GM23338 (cell line): ENCODE measurements around the gene ARHGAP12. TPM values are rescaled to one million over a fixed set of nuclear protein-coding genes. Genes with fewer than 3 reads are reported as not detected.

Experiments used
- ATAC-seq: fragments of 200-7000 bp; cut with Tn5 transposase; 3 replicates; pipeline ENCODE4 v1.9.1; 2020
- DNase-seq: peaks from one replicate; pipeline ENCODE4 v3.0.0-alpha.2; 2015; ENCODE audit warnings: low spot score
- H2AFZ ChIP-seq: fragments of 200-600 bp; sonication (generic); 2 replicates; pipeline ENCODE4 v1.8.0; 2016; ENCODE audit warnings: antibody characterized with exemption, mild to moderate bottlenecking, moderate library complexity
- H3F3A ChIP-seq: fragments of 200-600 bp; sonication (generic); replicated peaks from 2 replicates; pipeline ENCODE4 v1.8.0; 2017; ENCODE audit warnings: antibody characterized with exemption, mixed run types, low read depth
- H3K27ac ChIP-seq: fragments of 200-600 bp; sonication (generic); 2 replicates; pipeline ENCODE4 v1.6.1; 2016; ENCODE audit warnings: low read depth
- H3K27me3 ChIP-seq: fragments of 200-600 bp; sonication (generic); 2 replicates; pipeline ENCODE4 v1.8.0; 2016; ENCODE audit warnings: mild to moderate bottlenecking, mixed run types, moderate library complexity; ENCODE audit not compliant: insufficient read depth
- H3K36me3 ChIP-seq: fragments of 200-600 bp; sonication (generic); 2 replicates; pipeline ENCODE4 v1.8.0; 2016; ENCODE audit warnings: mild to moderate bottlenecking; ENCODE audit not compliant: insufficient read depth
- H3K4me1 ChIP-seq: fragments of 200-600 bp; sonication (generic); 2 replicates; pipeline ENCODE4 v1.8.0; 2016; ENCODE audit warnings: mild to moderate bottlenecking, moderate library complexity; ENCODE audit not compliant: insufficient read depth
- H3K4me2 ChIP-seq: fragments of 200-600 bp; sonication (generic); 2 replicates; pipeline ENCODE4 v1.7.1; 2017; ENCODE audit warnings: mixed run types
- H3K4me3 ChIP-seq: fragments of 200-600 bp; sonication (generic); 2 replicates; pipeline ENCODE4 v1.6.1; 2016; ENCODE audit warnings: mixed run types
- H3K79me2 ChIP-seq: fragments of 200-600 bp; sonication (generic); replicated peaks from 2 replicates; pipeline ENCODE4 v1.8.0; 2017; ENCODE audit warnings: mild to moderate bottlenecking; ENCODE audit not compliant: insufficient read depth
- H3K9me2 ChIP-seq: fragments of 200-600 bp; sonication (generic); 2 replicates; pipeline ENCODE4 v1.8.0; 2017; ENCODE audit not compliant: insufficient read depth
- H4K20me1 ChIP-seq: fragments of 200-600 bp; sonication (generic); replicated peaks from 2 replicates; pipeline ENCODE4 v1.8.0; 2017; ENCODE audit warnings: mild to moderate bottlenecking; ENCODE audit not compliant: insufficient read depth
- H3K27ac Mint-ChIP-seq: 2 replicates; pipeline ENCODE4 v1.8.0; 2020; ENCODE audit warnings: inconsistent platforms, mild to moderate bottlenecking, moderate library complexity, mixed read lengths
- H3K27me3 Mint-ChIP-seq: 3 replicates; pipeline ENCODE4 v1.8.0; 2022; ENCODE audit warnings: low read depth, mild to moderate bottlenecking, moderate library complexity, mixed read lengths, inconsistent platforms; ENCODE audit not compliant: insufficient read depth, poor library complexity
- H3K36me3 Mint-ChIP-seq: 3 replicates; pipeline ENCODE4 v1.8.0; 2021; ENCODE audit warnings: low read depth, mild to moderate bottlenecking, inconsistent platforms, moderate library complexity, mixed read lengths
- H3K4me1 Mint-ChIP-seq: 3 replicates; pipeline ENCODE4 v1.8.0; 2020; ENCODE audit warnings: mild to moderate bottlenecking, inconsistent platforms, mixed read lengths
- H3K4me3 Mint-ChIP-seq: 3 replicates; pipeline ENCODE4 v1.8.0; 2021; ENCODE audit warnings: moderate library complexity, mild to moderate bottlenecking, inconsistent platforms, mixed read lengths
- H3K9me3 Mint-ChIP-seq: 3 replicates; pipeline ENCODE4 v1.8.0; 2020; ENCODE audit warnings: moderate library complexity, mild to moderate bottlenecking, inconsistent platforms, mixed read lengths
- CREB1 ChIP-seq: fragments of 250-450 bp; sonication (Bioruptor Pico); IDR thresholded peaks from 2 replicates; pipeline ENCODE4 v1.5.0; 2020; ENCODE audit warnings: low read depth, mild to moderate bottlenecking, moderate library complexity
- ETS1 ChIP-seq: IDR thresholded peaks from 2 replicates; pipeline ENCODE4 v1.6.1; 2016; ENCODE audit warnings: antibody characterized with exemption
- EZH2 ChIP-seq: fragments of 200-600 bp; sonication (generic); IDR thresholded peaks from one replicate; pipeline ENCODE4 v1.8.0; 2017; ENCODE audit warnings: antibody characterized with exemption, mild to moderate bottlenecking, low read depth; ENCODE audit not compliant: unreplicated experiment
- EZH2phosphoT487 ChIP-seq: fragments of 200-600 bp; sonication (generic); IDR thresholded peaks from one replicate; pipeline ENCODE4 v1.8.1; 2018; ENCODE audit warnings: antibody characterized with exemption; ENCODE audit not compliant: unreplicated experiment
- JUNB ChIP-seq: IDR thresholded peaks from one replicate; pipeline ENCODE4 v1.6.1; 2016; ENCODE audit warnings: antibody characterized with exemption; ENCODE audit not compliant: unreplicated experiment
- NANOG ChIP-seq: IDR thresholded peaks from 2 replicates; pipeline ENCODE4 v1.6.1; 2016; ENCODE audit warnings: antibody characterized with exemption, borderline replicate concordance
- POLR2AphosphoS5 ChIP-seq: IDR thresholded peaks from 2 replicates; pipeline ENCODE4 v1.6.1; 2016; ENCODE audit warnings: antibody characterized with exemption, low read depth
- REST ChIP-seq: IDR thresholded peaks from one replicate; pipeline ENCODE4 v1.6.1; 2018; ENCODE audit warnings: antibody characterized with exemption; ENCODE audit not compliant: unreplicated experiment
- STAT1 ChIP-seq: IDR thresholded peaks from one replicate; pipeline ENCODE4 v1.6.1; 2016; ENCODE audit warnings: antibody characterized with exemption; ENCODE audit not compliant: unreplicated experiment
- ZNF114 ChIP-seq: fragments of 250-450 bp; sonication (Bioruptor Pico); IDR thresholded peaks from 2 replicates; pipeline ENCODE4 v1.5.0; 2020; ENCODE audit warnings: mild to moderate bottlenecking, moderate library complexity
- ZNF331 ChIP-seq: fragments of 250-450 bp; sonication (Bioruptor Pico); IDR thresholded peaks from 2 replicates; pipeline ENCODE4 v1.5.0; 2020; ENCODE audit warnings: low read depth, mild to moderate bottlenecking, moderate library complexity
- polyA plus RNA-seq: library from polyadenylated mRNA; unstranded; fragments of >200 nt; fragmentation: Nextera tagmentation; extraction: Ambion mirVana; gene quantifications from 2 replicates; pipeline ENCODE4 v1.2.1, GENCODE V29; 2016
- total RNA-seq: library from RNA; depleted of rRNA; stranded (reverse); fragments of >200 nt; shearing (Covaris generic); gene quantifications from 2 replicates; pipeline ENCODE4 v1.2.3, GENCODE V29; 2014
- TF ChIP-seq, protein P1 (sequence below): fragments of 250-450 bp; sonication (Bioruptor Pico); IDR thresholded peaks from 2 replicates; pipeline ENCODE4 v1.5.0; 2020; ENCODE audit warnings: mild to moderate bottlenecking, moderate library complexity
- TF ChIP-seq, protein P2 (sequence below), 2 experiments: fragments of 200-600 bp in 1 of 2; sonication (generic) in 1 of 2; conservative IDR thresholded peaks; 2 replicates each; pipeline versions ENCODE4 v1.5.1 to v1.6.1; 2016 to 2017; ENCODE audit warnings: antibody characterized with exemption in 2 of 2, low read depth in 2 of 2, mild to moderate bottlenecking in 2 of 2, moderate library complexity in 1 of 2

ARHGAP12 gene
- total and polyA plus RNA-seq, 2 experiments from 2014 or later: 27.5 to 50.7 TPM

- no peaks in the 10 kb centered on the region for H3K27me3 ChIP-seq
- H3K79me2 ChIP-seq: peaks cover 76% of the 10 kb centered on the region
- TF ChIP-seq JUNB (no peak), ZNF114 (no peak), ZNF331 (CRISPR knock-in tag) (no peak), STAT1 (no peak), CREB1 (CRISPR knock-in tag) (no peak), ETS1 (no peak), NANOG (no peak), EZH2phosphoT487 (no peak), REST (no peak), EZH2 (no peak), POLR2AphosphoS5 (no peak)
- TF ChIP-seq, protein P1, sequence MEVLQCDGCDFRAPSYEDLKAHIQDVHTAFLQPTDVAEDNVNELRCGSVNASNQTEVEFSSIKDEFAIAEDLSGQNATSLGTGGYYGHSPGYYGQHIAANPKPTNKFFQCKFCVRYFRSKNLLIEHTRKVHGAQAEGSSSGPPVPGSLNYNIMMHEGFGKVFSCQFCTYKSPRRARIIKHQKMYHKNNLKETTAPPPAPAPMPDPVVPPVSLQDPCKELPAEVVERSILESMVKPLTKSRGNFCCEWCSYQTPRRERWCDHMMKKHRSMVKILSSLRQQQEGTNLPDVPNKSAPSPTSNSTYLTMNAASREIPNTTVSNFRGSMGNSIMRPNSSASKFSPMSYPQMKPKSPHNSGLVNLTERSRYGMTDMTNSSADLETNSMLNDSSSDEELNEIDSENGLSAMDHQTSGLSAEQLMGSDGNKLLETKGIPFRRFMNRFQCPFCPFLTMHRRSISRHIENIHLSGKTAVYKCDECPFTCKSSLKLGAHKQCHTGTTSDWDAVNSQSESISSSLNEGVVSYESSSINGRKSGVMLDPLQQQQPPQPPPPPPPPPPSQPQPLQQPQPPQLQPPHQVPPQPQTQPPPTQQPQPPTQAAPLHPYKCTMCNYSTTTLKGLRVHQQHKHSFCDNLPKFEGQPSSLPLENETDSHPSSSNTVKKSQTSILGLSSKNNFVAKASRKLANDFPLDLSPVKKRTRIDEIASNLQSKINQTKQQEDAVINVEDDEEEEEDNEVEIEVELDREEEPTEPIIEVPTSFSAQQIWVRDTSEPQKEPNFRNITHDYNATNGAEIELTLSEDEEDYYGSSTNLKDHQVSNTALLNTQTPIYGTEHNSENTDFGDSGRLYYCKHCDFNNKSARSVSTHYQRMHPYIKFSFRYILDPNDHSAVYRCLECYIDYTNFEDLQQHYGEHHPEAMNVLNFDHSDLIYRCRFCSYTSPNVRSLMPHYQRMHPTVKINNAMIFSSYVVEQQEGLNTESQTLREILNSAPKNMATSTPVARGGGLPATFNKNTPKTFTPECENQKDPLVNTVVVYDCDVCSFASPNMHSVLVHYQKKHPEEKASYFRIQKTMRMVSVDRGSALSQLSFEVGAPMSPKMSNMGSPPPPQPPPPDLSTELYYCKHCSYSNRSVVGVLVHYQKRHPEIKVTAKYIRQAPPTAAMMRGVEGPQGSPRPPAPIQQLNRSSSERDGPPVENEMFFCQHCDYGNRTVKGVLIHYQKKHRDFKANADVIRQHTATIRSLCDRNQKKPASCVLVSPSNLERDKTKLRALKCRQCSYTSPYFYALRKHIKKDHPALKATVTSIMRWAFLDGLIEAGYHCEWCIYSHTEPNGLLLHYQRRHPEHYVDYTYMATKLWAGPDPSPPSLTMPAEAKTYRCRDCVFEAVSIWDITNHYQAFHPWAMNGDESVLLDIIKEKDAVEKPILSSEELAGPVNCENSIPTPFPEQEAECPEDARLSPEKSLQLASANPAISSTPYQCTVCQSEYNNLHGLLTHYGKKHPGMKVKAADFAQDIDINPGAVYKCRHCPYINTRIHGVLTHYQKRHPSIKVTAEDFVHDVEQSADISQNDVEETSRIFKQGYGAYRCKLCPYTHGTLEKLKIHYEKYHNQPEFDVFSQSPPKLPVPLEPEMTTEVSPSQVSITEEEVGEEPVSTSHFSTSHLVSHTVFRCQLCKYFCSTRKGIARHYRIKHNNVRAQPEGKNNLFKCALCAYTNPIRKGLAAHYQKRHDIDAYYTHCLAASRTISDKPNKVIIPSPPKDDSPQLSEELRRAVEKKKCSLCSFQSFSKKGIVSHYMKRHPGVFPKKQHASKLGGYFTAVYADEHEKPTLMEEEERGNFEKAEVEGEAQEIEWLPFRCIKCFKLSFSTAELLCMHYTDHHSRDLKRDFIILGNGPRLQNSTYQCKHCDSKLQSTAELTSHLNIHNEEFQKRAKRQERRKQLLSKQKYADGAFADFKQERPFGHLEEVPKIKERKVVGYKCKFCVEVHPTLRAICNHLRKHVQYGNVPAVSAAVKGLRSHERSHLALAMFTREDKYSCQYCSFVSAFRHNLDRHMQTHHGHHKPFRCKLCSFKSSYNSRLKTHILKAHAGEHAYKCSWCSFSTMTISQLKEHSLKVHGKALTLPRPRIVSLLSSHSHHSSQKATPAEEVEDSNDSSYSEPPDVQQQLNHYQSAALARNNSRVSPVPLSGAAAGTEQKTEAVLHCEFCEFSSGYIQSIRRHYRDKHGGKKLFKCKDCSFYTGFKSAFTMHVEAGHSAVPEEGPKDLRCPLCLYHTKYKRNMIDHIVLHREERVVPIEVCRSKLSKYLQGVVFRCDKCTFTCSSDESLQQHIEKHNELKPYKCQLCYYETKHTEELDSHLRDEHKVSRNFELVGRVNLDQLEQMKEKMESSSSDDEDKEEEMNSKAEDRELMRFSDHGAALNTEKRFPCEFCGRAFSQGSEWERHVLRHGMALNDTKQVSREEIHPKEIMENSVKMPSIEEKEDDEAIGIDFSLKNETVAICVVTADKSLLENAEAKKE (CRISPR knock-in tag): no peak
- TF ChIP-seq, protein P2, sequence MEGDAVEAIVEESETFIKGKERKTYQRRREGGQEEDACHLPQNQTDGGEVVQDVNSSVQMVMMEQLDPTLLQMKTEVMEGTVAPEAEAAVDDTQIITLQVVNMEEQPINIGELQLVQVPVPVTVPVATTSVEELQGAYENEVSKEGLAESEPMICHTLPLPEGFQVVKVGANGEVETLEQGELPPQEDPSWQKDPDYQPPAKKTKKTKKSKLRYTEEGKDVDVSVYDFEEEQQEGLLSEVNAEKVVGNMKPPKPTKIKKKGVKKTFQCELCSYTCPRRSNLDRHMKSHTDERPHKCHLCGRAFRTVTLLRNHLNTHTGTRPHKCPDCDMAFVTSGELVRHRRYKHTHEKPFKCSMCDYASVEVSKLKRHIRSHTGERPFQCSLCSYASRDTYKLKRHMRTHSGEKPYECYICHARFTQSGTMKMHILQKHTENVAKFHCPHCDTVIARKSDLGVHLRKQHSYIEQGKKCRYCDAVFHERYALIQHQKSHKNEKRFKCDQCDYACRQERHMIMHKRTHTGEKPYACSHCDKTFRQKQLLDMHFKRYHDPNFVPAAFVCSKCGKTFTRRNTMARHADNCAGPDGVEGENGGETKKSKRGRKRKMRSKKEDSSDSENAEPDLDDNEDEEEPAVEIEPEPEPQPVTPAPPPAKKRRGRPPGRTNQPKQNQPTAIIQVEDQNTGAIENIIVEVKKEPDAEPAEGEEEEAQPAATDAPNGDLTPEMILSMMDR (conservative IDR thresholded peaks at IDR 0.05; ENCODE audit: low read depth in 2 of 2): no peak
- H3K9me2 ChIP-seq: no peaks in the 10 kb centered on the region
- H3K4me2 ChIP-seq: no peak overlapping the region
- H2AFZ ChIP-seq: no peak overlapping the region
- peaks cover 34% of the 10 kb centered on the region for H3K4me1 ChIP-seq
- Mint-ChIP-seq H3K27ac (no peak overlapping the region), H3K36me3 (no peaks in the 10 kb centered on the region), H3K4me1 (peaks cover 16% of the 10 kb centered on the region), H3K4me3 (no peak overlapping the region), H3K27me3 (peaks cover 4% of the 10 kb centered on the region), H3K9me3 (no peaks in the 10 kb centered on the region)
- no peaks in the 10 kb centered on the region for H3F3A ChIP-seq
- H3K36me3 ChIP-seq: no peaks in the 10 kb centered on the region
- no peak for DNase-seq
- ATAC-seq: no peak
- H4K20me1 ChIP-seq: 0 out of 2 replicates have a peak, but pooled peaks cover 13% of the 10 kb centered on the region
- H3K4me3 ChIP-seq: no peak overlapping the region
- H3K27ac ChIP-seq: no peak overlapping the region
Measured at GRCh38 chr10:31875608-31876007, 53.0 kb downstream of the ARHGAP12 start.
